Activated effector memory CD4-positive, alpha-beta T cell treated with anti-CD3 and anti-CD28 coated beads, Interleukin-2, amount 50 U/mL, for 16 hours (primary cell): ENCODE data around the gene KRTAP5-9.
"Not testable (repeated sequence)": the region's sequence is repeated elsewhere in the genome, so short reads cannot be mapped to it uniquely, and the experiment has no call there.

Experiments used
- DNase-seq: peaks from one replicate; pipeline ENCODE4 v3.0.0-alpha.2; 2020

KRTAP5-9 gene

DNA sequence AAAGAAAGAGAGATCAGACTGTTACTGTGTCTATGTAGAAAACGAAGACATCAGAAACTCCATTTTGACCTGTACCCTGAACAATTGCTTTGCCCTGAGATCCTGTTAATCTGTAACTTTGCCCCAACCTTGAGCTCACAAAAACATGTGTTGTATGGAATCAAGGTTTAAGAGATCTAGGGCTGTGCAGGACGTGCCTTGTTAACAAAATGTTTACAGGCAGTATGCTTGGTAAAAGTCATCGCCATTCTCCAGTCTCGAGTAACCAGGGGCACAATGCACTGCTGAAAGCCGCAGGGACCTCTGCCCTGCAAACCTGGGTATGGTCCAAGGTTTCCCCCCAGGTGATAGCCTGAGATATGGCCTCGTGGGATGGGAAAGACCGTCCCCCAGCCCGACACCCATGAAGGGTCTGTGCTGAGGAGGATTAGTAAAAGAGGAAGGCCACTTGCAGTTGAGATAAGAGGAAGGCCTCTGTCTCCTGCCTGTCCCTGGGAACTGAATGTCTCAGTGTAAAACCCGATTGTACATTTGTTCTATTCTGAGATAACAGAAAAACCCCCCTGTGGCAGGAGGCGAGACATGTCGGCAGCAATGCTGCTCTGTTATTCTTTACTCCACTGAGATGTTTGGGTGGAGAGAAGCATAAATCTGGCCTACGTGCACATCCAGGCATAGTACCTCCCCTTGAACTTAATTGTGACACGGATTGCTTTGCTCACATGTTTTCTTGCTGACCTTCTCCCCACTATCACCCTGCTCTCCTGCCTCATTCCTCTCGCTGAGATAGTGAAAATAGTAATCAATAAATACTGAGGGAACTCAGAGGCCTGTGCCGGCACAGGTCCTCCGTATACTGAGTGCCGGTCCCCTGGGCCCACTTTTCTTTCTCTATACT lies 13.3 kb upstream of the KRTAP5-9 start:
- DNase-seq, result not testable (repeated sequence)

GRCh38 chr11:71535825-71536224 lies 12.4 kb upstream of the KRTAP5-9 start:
- DNase-seq, result no peak

DNA sequence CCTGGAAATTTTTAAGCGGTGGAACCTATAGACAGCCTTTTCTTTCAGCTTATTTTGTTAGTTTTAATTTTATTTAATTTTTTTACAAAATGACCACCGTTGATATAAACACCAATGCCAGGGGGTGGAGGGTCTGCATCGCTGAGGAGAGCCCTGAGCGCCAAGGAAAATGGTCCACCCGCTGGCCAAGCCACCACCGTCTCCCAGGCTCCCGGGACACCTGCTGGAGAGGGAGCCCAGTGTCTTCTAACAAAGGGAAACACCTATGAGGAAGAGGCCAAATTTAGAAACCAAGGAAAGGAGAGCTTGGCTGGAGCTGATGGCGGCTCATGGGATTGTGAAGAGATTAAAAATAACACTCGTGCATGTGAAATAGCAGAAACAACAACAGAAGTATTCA lies 10.7 kb upstream of the KRTAP5-9 start:
- DNase-seq, result no peak

GRCh38 chr11:71537977-71538665 lies 10.1 kb upstream of the KRTAP5-9 start, which contains the start of gene KRTAP5-8:
Gene KRTAP5-8 (plus strand): TSS chr11:71538025. CDS start chr11:71538056, 31 bp downstream.
- not testable (repeated sequence) for DNase-seq

DNA sequence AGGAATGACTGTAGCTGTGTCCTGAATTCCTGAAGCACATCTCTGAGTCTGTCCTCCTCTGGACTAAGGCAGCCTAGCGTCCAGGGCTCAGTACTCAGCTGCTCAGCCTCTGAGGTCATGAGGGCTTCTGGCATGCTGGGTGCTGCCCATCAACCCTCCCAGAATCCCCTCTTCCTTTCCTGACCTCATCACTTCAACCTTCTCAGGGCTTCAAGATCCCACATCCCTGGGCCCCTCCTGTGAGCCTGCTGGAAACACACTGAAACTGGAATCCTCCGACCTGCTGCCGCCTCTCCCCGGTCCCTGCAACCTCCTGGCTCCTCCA lies 9.6 kb upstream of the KRTAP5-9 start:
- no peak for DNase-seq

DNA sequence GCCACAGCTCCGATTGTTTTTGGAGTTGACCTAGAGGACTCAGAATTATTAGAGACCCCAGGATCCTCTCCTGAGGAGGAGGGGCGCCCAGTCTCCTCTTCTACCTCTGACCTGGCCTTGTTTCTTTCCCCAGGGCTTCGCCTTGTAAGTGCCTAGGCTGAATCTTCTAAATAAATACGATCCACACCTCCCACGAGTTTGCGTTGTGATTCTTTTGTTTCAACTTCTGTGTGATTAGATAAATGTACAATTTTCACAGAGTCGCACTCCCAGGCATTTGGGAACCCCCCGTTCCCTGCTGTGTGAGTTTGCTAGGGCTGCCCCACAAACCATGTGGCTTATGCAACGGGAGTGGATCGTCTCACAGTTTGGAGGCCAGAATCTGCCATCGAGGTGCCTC lies 9.2 kb upstream of the KRTAP5-9 start:
- no peak for DNase-seq

- not testable (repeated sequence) for DNase-seq
Measured at GRCh38 chr11:71539971-71540370, 8.2 kb upstream of the KRTAP5-9 start.

GRCh38 chr11:71540521-71541304 lies 7.5 kb upstream of the KRTAP5-9 start:
- not testable (repeated sequence) for DNase-seq

DNA sequence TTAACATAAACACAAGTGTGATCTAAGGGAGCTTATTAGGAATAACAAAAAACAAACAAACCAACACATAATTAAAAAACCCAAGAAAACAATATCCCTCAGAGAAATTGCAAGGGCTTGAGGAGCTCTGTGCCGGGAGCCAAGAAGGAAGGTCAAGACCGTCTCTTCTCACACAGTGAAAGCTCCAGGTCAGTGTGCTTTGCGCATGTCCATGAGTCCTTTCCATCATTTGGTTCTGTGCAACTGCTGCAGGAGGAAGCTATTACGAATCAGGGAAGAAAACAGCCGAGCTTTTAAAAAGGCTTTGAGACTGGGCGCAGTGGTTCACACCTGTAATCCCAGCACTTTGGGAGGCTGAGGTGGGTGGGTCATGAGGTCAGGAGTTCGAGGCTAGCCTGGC lies 5.8 kb upstream of the KRTAP5-9 start:
- no peak for DNase-seq

DNA sequence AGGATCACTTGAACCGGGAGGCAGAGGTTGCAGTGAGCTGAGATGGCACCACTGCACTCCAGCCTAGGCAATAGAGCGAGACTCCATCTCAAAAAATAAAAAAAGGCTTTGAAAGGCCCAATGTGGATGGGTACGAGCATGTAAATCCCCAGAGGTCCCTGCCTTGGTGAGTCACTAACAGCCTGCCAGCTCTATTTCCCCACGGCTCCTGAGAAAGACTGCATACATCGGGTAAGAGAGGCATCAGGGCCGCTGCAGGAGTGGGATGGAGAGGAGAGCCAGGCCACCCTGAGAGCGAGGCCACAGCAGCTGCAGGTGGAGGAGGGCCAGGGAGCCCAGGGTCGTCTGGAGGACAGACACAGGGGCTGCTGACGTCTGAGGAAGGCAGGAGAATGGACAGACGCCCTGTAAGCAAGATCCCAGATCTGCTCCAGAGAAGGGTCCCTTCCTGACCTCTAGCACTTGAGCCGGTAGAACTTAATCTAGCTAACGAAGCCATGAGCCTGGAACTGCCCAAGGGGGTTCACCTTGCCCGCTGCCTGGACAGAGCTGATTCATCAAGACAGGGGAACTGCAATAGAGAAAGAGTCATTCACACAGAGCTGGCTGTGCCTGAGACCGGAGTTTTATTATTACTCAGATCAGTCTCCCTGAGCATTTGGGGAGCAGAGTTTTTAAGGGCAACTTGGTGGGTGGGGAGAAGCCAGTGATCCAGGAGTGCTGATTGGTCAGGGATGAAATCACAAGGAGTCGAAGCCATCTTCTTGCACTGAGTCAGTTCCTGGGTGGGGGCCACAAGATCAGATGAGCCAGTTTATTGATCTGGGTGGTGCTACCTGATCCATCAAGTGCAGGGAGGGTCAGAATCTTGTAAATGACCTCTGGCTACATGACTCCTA lies 5.1 kb upstream of the KRTAP5-9 start:
- no peak for DNase-seq

- DNase-seq, result no peak
Measured at GRCh38 chr11:71543866-71544265, 4.4 kb upstream of the KRTAP5-9 start.

GRCh38 chr11:71544525-71545214 lies 3.5 kb upstream of the KRTAP5-9 start:
- DNase-seq, result no peak

DNA sequence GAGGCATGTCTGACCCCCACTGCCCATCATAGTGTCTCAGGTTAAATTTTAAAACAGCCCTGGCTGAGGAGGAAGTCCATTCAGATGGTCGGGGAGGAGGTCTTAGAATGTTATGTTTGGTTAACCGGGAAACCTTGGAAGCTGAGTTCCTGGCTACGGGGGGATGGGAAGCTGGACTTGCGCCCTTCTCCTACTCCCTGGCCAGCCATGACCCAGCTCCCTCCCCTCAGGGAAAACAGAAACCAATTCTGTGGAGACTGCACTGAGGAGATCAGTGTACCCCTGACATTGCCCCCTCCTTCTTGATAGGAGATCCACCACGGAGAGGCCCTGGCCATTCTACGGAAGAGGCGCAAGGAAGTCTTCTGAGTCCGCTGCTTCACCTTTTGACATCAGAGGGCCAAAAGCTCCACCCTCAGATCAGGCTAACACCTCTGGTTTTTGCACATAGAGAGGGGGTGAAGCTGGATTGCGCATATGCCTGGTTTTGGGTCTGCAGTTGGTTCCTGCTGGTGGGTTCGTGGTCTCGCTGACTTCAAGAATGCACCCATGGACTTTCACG lies 2.7 kb upstream of the KRTAP5-9 start:
- DNase-seq, result no peak

DNA sequence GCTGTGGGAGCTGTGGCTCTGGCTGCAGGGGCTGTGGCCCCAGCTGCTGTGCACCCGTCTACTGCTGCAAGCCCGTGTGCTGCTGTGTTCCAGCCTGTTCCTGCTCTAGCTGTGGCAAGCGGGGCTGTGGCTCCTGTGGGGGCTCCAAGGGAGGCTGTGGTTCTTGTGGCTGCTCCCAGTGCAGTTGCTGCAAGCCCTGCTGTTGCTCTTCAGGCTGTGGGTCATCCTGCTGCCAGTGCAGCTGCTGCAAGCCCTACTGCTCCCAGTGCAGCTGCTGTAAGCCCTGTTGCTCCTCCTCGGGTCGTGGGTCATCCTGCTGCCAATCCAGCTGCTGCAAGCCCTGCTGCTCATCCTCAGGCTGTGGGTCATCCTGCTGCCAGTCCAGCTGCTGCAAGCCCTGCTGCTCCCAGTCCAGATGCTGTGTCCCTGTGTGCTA lies 514 bp downstream of the KRTAP5-9 start:
- no peak for DNase-seq

GRCh38 chr11:71551711-71552110 lies 3.5 kb downstream of the KRTAP5-9 start:
- DNase-seq, result no peak

GRCh38 chr11:71554996-71555395 lies 6.8 kb downstream of the KRTAP5-9 start:
- DNase-seq, result no peak

GRCh38 chr11:71555508-71555907 lies 7.3 kb downstream of the KRTAP5-9 start:
- peak; percentile 56 for DNase-seq

GRCh38 chr11:71556018-71556417 lies 7.8 kb downstream of the KRTAP5-9 start:
- DNase-seq, result no peak

GRCh38 chr11:71557257-71557656 lies 9.0 kb downstream of the KRTAP5-9 start:
- no peak for DNase-seq

DNA sequence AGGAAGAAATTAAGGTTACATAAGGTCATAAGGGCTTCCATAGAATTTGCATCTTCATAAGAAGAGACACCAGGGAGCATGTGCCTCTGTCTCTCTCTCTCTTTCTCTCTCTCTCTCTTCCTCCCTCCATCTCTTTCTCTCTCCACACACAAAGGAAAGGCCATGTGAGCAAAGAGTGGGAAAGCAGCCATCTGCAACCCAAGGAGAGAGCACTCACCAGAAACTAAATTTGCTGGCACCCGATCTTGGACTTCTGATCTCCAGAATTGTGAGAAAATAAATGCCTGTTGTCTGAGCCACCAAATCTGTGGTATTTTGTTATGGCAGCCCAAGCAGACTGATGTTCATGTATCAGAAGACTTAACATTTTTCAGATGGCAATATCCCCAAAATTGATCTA lies 10.8 kb downstream of the KRTAP5-9 start:
- no peak for DNase-seq

DNA sequence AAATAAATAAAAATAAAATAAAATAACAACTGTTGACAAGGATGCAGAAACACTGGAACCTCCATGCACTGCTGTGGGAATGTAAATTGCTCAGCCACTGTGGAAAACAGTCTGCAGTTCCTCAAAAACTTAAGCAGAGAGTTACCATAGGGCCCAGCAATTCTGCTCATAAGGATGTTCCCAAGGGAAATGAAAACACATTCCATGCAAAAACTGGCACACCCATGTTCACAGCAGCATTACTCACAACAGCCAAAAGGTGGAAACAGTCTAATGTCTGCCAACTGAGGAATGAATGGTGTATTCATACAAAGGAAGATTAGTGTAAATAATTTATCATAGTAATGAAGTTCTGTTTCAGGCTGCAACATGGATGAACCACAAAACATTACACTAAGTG lies 13.9 kb downstream of the KRTAP5-9 start:
- no peak for DNase-seq
